ENCODE results near the gene WDFY4.

WDFY4 gene

GRCh38 chr10:48777110-48777509, 92.4 kb downstream of the WDFY4 start:
- no peak for DNase-seq (ENCODE audit: low read depth)
- H3K4me3 ChIP-seq (ENCODE audit: control insufficient read depth, low read depth, low read length), result no peak overlapping the region
- TF ChIP-seq CTCF (conservative IDR thresholded peaks at IDR 0.05; ENCODE audit: control insufficient read depth, insufficient read depth, low read depth, low read length), result no peak

- no peak for TF ChIP-seq CTCF (conservative IDR thresholded peaks at IDR 0.05; ENCODE audit: control insufficient read depth, insufficient read depth, low read depth, low read length)
- H3K4me3 ChIP-seq (ENCODE audit: control insufficient read depth, low read depth, low read length), result no peak overlapping the region
- no peak for DNase-seq (ENCODE audit: low read depth)
Observed at GRCh38 chr10:48778193-48778857, 93.7 kb downstream of the WDFY4 start.

- DNase-seq (ENCODE audit: low read depth), result no peak
- TF ChIP-seq CTCF (conservative IDR thresholded peaks at IDR 0.05; ENCODE audit: control insufficient read depth, insufficient read depth, low read depth, low read length), result no peak
- H3K4me3 ChIP-seq (ENCODE audit: control insufficient read depth, low read depth, low read length), result no peak overlapping the region
Observed at GRCh38 chr10:48779077-48779476, 94.4 kb downstream of the WDFY4 start.

GRCh38 chr10:48779546-48780152, 95.0 kb downstream of the WDFY4 start:
- no peak for TF ChIP-seq CTCF (conservative IDR thresholded peaks at IDR 0.05; ENCODE audit: control insufficient read depth, insufficient read depth, low read depth, low read length)
- DNase-seq (ENCODE audit: low read depth), result no peak
- no peak overlapping the region for H3K4me3 ChIP-seq (ENCODE audit: control insufficient read depth, low read depth, low read length)

- DNase-seq (ENCODE audit: low read depth), result no peak
- H3K4me3 ChIP-seq (ENCODE audit: control insufficient read depth, low read depth, low read length), result no peak overlapping the region
- TF ChIP-seq CTCF (conservative IDR thresholded peaks at IDR 0.05; ENCODE audit: control insufficient read depth, insufficient read depth, low read depth, low read length), result no peak
Observed at GRCh38 chr10:48780341-48780740, 95.7 kb downstream of the WDFY4 start.

GRCh38 chr10:48782386-48782785, 97.7 kb downstream of the WDFY4 start:
- no peak overlapping the region for H3K4me3 ChIP-seq (ENCODE audit: control insufficient read depth, low read depth, low read length)
- no peak for DNase-seq (ENCODE audit: low read depth)
- no peak for TF ChIP-seq CTCF (conservative IDR thresholded peaks at IDR 0.05; ENCODE audit: control insufficient read depth, insufficient read depth, low read depth, low read length)

Data from fibroblast of mammary gland (primary cell).